Endothelial cell of umbilical vein (primary cell): Measurements from ENCODE around the gene NEO1. TPM values are rescaled to one million over a fixed set of nuclear protein-coding genes. Genes with fewer than 3 reads are reported as not detected.

Experiments
- BruUV-seq: library from RNA; stranded (reverse); fragments of 400-500 nt; replicated peaks from 2 replicates; lab custom pipeline; 2021; lab: Mats Ljungman, UMichigan
- CTCF ChIA-PET: fragments of 300-600, 350-600 bp; sonication (Branson Sonifier 250); formaldehyde crosslinking; loops from one replicate; lab custom pipeline; 2021; ENCODE audit warnings: antibody characterized with exemption, inconsistent platforms; lab: Charles Lee
- POLR2A ChIA-PET: fragments of 300-600, 350-600 bp; sonication (Branson Sonifier 250); formaldehyde crosslinking; loops from one replicate; lab custom pipeline; 2021; ENCODE audit warnings: antibody characterized with exemption, inconsistent platforms; lab: Charles Lee
- DNase-seq: peaks from one replicate; pipeline ENCODE4 v3.0.0-alpha.2; 2011; ENCODE audit warnings: low read depth, low spot score
- FAIRE-seq: peaks from 2 replicates; lab custom pipeline; 2011; peaks lifted over from hg19 to GRCh38; lab: Jason Lieb, UNC
- H2AFZ ChIP-seq: 2 replicates; pipeline ENCODE4 v1.6.0; 2012; ENCODE audit warnings: low read depth, low read length, control low read depth, inconsistent platforms
- H3K27ac ChIP-seq: 2 replicates; pipeline ENCODE4 v1.5.1; 2011; ENCODE audit warnings: low read depth, mild to moderate bottlenecking, control low read depth, low read length, moderate library complexity; ENCODE audit not compliant: insufficient read depth
- H3K27me3 ChIP-seq, 2 experiments: 2 replicates each; pipeline versions ENCODE4 v1.6.0 to v1.6.1; 2011; ENCODE audit warnings: low read length in 2 of 2, mixed read lengths in 1 of 2; ENCODE audit not compliant: control insufficient read depth in 2 of 2, insufficient read depth in 2 of 2
- H3K36me3 ChIP-seq, 2 experiments: 2 replicates in 1 of 2; 3 replicates in 1 of 2; pipeline ENCODE4 v1.5.1; 2011; ENCODE audit warnings: low read length in 2 of 2, mild to moderate bottlenecking in 1 of 2, moderate library complexity in 1 of 2; ENCODE audit not compliant: control insufficient read depth in 2 of 2, insufficient read depth in 2 of 2; ENCODE audit errors: extremely low read depth in 1 of 2
- H3K4me1 ChIP-seq: 3 replicates; pipeline ENCODE4 v1.5.1; 2011; ENCODE audit warnings: mild to moderate bottlenecking, low read length; ENCODE audit not compliant: control insufficient read depth, insufficient read depth; ENCODE audit errors: extremely low read depth
- H3K4me2 ChIP-seq: 2 replicates; pipeline ENCODE4 v1.6.1; 2011; ENCODE audit warnings: low read length, control low read depth, mixed read lengths; ENCODE audit not compliant: insufficient read depth
- H3K4me3 ChIP-seq, 3 experiments: fragments of 200-600 bp in 1 of 3; sonication (generic), shearing (Covaris generic) in 1 of 3; replicated peaks in 1 of 3; 2 replicates each; pipeline ENCODE4 v1.5.1; 2011 to 2016; ENCODE audit warnings: control low read depth in 3 of 3, low read length in 3 of 3, mild to moderate bottlenecking in 2 of 3, inconsistent platforms in 1 of 3, low read depth in 1 of 3, moderate library complexity in 1 of 3; ENCODE audit not compliant: insufficient read depth in 1 of 3
- H3K79me2 ChIP-seq: 2 replicates; pipeline ENCODE4 v1.6.0; 2012; ENCODE audit warnings: low read length, inconsistent platforms; ENCODE audit not compliant: control insufficient read depth, insufficient read depth
- H3K9ac ChIP-seq: replicated peaks from 2 replicates; pipeline ENCODE3; 2011; ENCODE audit warnings: low read length, control low read depth; ENCODE audit not compliant: insufficient read depth; ENCODE audit errors: extremely low read depth
- H3K9me1 ChIP-seq: replicated peaks from 3 replicates; pipeline ENCODE4 v1.6.0; 2011; ENCODE audit warnings: mild to moderate bottlenecking, low read length; ENCODE audit not compliant: control insufficient read depth, insufficient read depth; ENCODE audit errors: extremely low read depth
- H3K9me3 ChIP-seq: replicated peaks from 2 replicates; pipeline ENCODE4 v1.5.1; 2012; ENCODE audit warnings: low read length, inconsistent platforms; ENCODE audit not compliant: control insufficient read depth, insufficient read depth
- H4K20me1 ChIP-seq: replicated peaks from 2 replicates; pipeline ENCODE3; 2011; ENCODE audit warnings: mild to moderate bottlenecking, low read length; ENCODE audit not compliant: control insufficient read depth, insufficient read depth; ENCODE audit errors: extremely low read depth
- EZH2 ChIP-seq: IDR thresholded peaks from 2 replicates; pipeline ENCODE4 v1.6.1; 2012; ENCODE audit warnings: borderline replicate concordance, low read depth, mild to moderate bottlenecking, moderate library complexity, low read length, inconsistent platforms; ENCODE audit not compliant: severe bottlenecking
- FOS ChIP-seq: IDR thresholded peaks from 2 replicates; pipeline ENCODE4 v1.6.1; 2011; ENCODE audit warnings: mild to moderate bottlenecking, low read length, moderate library complexity, borderline replicate concordance; ENCODE audit not compliant: insufficient read depth
- GATA2 ChIP-seq: IDR thresholded peaks from 2 replicates; pipeline ENCODE4 v1.7.0; 2011; ENCODE audit warnings: low read depth, mild to moderate bottlenecking, moderate library complexity, mixed read lengths, low read length; ENCODE audit not compliant: insufficient read length, insufficient read depth
- JUN ChIP-seq: IDR thresholded peaks from 2 replicates; pipeline ENCODE4 v1.6.1; 2011; ENCODE audit warnings: borderline replicate concordance, low read depth; ENCODE audit not compliant: insufficient read length, insufficient read depth
- MYC ChIP-seq: IDR thresholded peaks from one replicate; pipeline ENCODE4 v1.6.1; 2011; ENCODE audit warnings: mild to moderate bottlenecking, low read depth, low read length
- POLR2A ChIP-seq: IDR thresholded peaks from 2 replicates; pipeline ENCODE4 v1.6.1; 2012; ENCODE audit warnings: low read depth, mild to moderate bottlenecking, control low read depth, low read length
- POLR2AphosphoS5 ChIP-seq: IDR thresholded peaks from 2 replicates; pipeline ENCODE4 v1.6.1; 2012; ENCODE audit warnings: low read depth, mild to moderate bottlenecking, control low read depth, low read length, moderate library complexity; ENCODE audit not compliant: insufficient read depth
- dilution Hi-C: fragments of 300-500 bp; cut with MboI; formaldehyde crosslinking; loops from one replicate; pipeline ENCODE4 v1.15.0; 2019; ENCODE audit warnings: low sequenced_read_pairs; ENCODE audit not compliant: extremely low pct_ligation_motif_present
- intact Hi-C: fragments of 100-400 bp; cut with micrococcal nuclease; formaldehyde crosslinking; loops from one replicate; pipeline ENCODE4 v1.10.0; 2022
- polyA plus RNA-seq, 4 experiments: library from polyadenylated mRNA; depleted of rRNA in 3 of 4; stranded (reverse) in 3 of 4; unstranded in 1 of 4; fragments of >200 nt; gene quantifications; 2 replicates each; pipeline versions ENCODE4 v1.2.1 to v1.2.3, GENCODE V29; 2011 to 2012; ENCODE audit warnings: missing spikeins in 1 of 4
- total RNA-seq: library from RNA; stranded (reverse); gene quantifications from 2 replicates; pipeline ENCODE4 v1.2.3, GENCODE V29; 2021
- TF ChIP-seq, protein P1 (sequence below): IDR thresholded peaks from 2 replicates; pipeline ENCODE4 v1.6.1; 2011; ENCODE audit not compliant: insufficient read depth, insufficient read length
- TF ChIP-seq, protein P2 (sequence below), 2 donors: IDR thresholded peaks; 1 replicate in 1 of 2; 2 replicates in 1 of 2; pipeline ENCODE4 v1.5.1; 2011; ENCODE audit warnings: low read length in 2 of 2, mild to moderate bottlenecking in 2 of 2, moderate library complexity in 2 of 2, control low read depth in 1 of 2, inconsistent platforms in 1 of 2, low read depth in 1 of 2; ENCODE audit not compliant: insufficient read depth in 1 of 2; ENCODE audit errors: extremely low read depth in 1 of 2

The NEO1 gene
- total and polyA plus RNA-seq, 2 donors (not counting 3 experiments of a cell fraction or from before 2014, with no cell fraction given) = 0.12 to 0.35 TPM

DNA sequence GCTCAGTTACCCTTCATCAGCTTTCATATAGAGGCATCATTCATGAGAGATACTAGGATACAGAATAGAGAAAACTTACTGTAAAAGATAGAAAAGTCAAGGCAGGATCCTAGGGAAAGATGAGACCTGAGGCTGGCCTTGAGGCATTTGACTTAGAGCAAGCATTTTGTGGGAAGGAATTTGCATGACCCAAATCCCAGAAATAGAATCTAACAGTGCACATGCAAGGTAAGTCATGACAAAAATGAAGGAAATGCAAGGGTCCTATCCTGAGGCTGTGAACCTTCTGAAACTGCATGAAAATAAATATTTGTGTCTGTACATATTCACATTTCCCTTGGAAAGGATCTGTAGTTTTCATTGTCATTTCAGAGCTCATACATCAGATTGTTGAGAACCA is 194.2 kb downstream of the NEO1 start:
- ChIA-PET POLR2A (no interaction called here), CTCF (interaction anchor here (1.2 to 4.4 kb wide), 4 partner anchors 9 to 59 kb away, joined by 3 to 22 read pairs (median 6); no protein-coding TSS in a partner anchor)
- Histone ChIP-seq H3K27me3 (peaks cover 0 to 10% of the 10 kb centered on the region in 2 experiments), H3K36me3 (no peaks in the 10 kb centered on the region), H3K27ac (no peak overlapping the region), H3K79me2 (no peaks in the 10 kb centered on the region), H4K20me1 (no peaks in the 10 kb centered on the region), H3K9me3 (no peaks in the 10 kb centered on the region), H3K4me3 (no peak overlapping the region), H3K9me1 (no peaks in the 10 kb centered on the region), H3K9ac (no peak overlapping the region), H3K4me2 (no peak overlapping the region), H2AFZ (no peak overlapping the region), H3K4me1 (no peaks in the 10 kb centered on the region)
- no TSS peak for BruUV-seq
- intact Hi-C loops = no loop called here
- FAIRE-seq = no peak
- dilution Hi-C loops = no loop called here
- TF ChIP-seq, protein P1, sequence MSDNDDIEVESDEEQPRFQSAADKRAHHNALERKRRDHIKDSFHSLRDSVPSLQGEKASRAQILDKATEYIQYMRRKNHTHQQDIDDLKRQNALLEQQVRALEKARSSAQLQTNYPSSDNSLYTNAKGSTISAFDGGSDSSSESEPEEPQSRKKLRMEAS = no peak
- no peak for TF ChIP-seq GATA2
- no peak for TF ChIP-seq POLR2A
- no peak for TF ChIP-seq POLR2AphosphoS5
- TF ChIP-seq JUN = no peak
- no peak for TF ChIP-seq EZH2
- TF ChIP-seq MYC = no peak
- no peak for TF ChIP-seq FOS
- TF ChIP-seq, protein P2, sequence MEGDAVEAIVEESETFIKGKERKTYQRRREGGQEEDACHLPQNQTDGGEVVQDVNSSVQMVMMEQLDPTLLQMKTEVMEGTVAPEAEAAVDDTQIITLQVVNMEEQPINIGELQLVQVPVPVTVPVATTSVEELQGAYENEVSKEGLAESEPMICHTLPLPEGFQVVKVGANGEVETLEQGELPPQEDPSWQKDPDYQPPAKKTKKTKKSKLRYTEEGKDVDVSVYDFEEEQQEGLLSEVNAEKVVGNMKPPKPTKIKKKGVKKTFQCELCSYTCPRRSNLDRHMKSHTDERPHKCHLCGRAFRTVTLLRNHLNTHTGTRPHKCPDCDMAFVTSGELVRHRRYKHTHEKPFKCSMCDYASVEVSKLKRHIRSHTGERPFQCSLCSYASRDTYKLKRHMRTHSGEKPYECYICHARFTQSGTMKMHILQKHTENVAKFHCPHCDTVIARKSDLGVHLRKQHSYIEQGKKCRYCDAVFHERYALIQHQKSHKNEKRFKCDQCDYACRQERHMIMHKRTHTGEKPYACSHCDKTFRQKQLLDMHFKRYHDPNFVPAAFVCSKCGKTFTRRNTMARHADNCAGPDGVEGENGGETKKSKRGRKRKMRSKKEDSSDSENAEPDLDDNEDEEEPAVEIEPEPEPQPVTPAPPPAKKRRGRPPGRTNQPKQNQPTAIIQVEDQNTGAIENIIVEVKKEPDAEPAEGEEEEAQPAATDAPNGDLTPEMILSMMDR (IDR thresholded peaks at IDR 0.05; ENCODE audit: extremely low read depth in 1 of 2, insufficient read depth in 1 of 2, low read depth in 1 of 2, low read length in 2 of 2) = no peak
- no peak for DNase-seq
